Stimulated activated CD8-positive, alpha-beta memory T cell treated with anti-CD3 and anti-CD28 coated beads, Interleukin-4, amount 100 ng/mL, for 48 hours (primary cell): ENCODE data around the gene LINC01488.

Experiments
- DNase-seq: peaks from one replicate; pipeline ENCODE4 v3.0.0-alpha.2; 2020

The LINC01488 gene

GRCh38 chr11:69481393-69481844 lies at the start of gene LINC01488:
TSS of gene LINC01488 (plus strand) at chr11:69481663.
- DNase-seq, result no peak

DNA sequence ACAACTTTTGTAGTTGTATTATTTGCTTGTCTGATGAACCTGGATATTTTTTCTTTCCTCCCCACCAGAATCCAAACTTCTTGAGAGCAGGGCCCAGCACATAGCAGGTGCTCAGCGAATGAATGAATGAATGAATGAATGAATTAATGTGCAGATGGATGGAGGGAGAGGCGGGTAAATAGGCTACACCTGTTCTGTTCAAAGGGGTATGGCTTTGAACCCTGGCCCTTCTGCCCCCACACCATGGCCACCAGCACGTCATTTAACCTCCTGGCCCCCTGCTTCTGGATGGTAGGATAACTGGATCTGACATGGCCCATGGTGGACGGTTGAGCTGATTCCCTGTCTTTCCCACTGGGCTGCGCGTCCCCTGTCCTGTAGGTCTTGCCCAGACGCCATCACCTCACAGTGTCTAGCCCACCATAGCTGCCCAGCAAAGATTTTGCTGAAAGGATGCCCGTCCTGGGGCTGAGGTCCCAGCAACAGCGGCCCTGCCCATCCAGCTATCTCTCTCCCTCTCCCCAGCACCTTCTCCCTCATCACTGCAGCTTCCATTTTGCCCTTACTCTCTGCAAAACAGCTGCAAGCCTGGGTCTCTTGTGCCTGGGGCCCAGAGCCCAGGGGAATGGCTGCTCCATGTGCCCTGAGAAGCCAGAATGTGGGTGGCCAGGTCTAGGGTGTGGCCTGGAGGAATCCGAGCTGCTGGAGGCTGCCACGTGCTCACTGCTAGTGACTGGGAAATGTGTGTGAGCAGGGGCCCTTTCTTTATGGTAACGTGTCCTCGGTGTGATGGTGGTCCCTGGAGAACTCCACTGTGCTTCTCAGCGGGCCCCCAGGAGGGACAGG lies 49.3 kb upstream of the LINC01488 start:
- no peak for DNase-seq

DNA sequence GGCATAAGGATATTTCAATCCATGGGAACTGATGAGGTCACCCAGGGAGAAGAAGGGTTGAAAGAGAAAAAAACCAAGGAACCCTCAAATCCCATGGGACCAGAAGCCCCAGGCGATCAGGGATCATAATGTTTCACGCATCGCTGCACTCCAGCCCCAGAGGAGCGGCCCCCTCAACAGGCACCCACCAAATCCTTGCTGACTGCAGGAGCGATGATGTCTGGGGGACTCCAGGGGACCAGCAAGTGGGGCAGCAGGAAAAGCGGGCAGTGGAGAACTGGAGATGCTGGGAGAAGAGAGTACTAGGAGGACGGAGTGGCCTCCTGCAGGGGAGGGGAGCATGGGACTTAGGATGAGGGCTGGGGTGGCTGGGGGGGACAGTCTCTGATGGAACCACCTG lies 47.7 kb upstream of the LINC01488 start:
- no peak for DNase-seq

- DNase-seq, result no peak
These were observed 47.0 kb upstream of the LINC01488 start for GRCh38 chr11:69434471-69434931.

DNA sequence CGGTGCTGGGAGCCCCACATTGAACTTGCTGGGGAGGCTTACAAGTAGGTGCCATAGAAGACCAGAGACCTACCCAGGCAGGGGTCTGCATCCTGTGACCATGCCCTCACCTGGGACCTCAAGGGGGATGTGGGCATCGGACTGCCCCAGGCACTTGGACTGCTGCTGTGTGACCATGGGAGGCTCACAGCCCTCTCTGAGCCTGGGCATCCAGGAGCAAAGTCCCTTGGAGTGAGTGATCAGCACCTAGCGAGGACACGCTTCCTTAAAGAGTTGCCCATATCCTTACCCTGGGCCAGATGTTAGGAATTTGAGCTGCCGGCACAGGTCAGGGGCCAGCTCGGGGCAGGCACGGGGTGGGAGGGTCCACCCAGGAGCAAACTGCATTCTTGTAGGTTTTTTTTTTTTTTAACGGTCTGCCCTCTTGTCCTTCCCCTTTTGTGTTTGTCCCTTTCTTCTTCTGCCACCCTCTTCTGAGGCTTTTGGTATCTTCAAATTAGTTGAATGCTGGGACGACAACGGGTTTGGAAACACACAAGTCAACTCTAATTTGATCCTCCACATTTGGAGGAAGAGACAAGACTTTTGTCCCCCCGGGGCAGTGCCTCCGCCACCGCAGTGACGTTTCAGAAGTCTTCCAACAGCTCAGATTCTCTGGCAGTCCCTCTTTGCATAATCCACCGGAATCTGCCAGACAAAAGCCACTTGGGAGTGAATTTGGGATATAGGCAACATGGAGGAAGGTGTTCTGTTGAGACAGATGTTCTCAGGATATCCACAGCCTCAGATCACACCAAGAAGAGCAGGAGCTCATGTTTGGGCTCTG lies 46.1 kb upstream of the LINC01488 start:
- DNase-seq, result no peak

GRCh38 chr11:69436041-69436982 lies 45.2 kb upstream of the LINC01488 start:
- DNase-seq, result no peak

GRCh38 chr11:69437001-69437875 lies 44.2 kb upstream of the LINC01488 start:
- DNase-seq, result no peak

DNA sequence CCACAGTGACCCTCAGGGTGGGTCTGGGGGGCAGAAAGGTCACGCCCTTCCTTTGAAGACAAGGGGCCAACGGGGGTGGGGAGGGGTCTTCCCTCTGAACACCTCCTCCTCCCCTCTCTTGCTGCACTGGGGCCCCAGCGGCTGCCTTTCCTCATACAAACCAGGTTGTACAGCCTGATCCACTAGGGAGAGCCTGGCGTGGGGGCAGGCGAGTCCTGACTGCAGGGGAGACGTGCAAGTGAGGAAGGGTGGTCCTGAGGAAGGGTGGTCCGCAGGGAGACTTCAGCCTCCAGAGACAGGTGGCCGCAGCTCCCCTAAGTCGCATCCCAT lies 43.6 kb upstream of the LINC01488 start:
- DNase-seq, result no peak

- DNase-seq, result no peak
These were observed 43.1 kb upstream of the LINC01488 start for GRCh38 chr11:69438286-69438920.

DNA sequence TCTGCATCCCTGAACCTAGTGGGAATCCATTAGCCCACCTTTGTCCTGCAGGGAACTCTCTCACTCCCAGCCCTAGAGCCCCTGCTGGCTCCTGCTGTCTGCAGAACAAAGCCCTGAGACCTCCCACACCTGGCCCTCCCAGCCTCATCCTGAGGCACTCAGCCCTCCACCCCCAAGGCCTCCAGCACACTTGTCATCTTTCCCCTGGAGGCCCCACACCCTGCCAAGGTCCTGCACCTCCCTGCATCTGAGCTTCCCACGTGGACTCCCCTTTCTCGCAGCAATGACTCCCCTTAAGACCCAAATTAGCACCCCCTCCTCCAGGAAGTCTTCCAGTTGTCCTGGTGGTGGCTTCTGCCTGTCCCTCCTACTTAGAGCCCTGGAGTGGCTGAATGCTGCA lies 42.3 kb upstream of the LINC01488 start:
- no peak for DNase-seq

- no peak for DNase-seq
These were observed 41.6 kb upstream of the LINC01488 start for GRCh38 chr11:69439651-69440464.

- DNase-seq, result no peak
These were observed 40.6 kb upstream of the LINC01488 start for GRCh38 chr11:69440876-69441275.

DNA sequence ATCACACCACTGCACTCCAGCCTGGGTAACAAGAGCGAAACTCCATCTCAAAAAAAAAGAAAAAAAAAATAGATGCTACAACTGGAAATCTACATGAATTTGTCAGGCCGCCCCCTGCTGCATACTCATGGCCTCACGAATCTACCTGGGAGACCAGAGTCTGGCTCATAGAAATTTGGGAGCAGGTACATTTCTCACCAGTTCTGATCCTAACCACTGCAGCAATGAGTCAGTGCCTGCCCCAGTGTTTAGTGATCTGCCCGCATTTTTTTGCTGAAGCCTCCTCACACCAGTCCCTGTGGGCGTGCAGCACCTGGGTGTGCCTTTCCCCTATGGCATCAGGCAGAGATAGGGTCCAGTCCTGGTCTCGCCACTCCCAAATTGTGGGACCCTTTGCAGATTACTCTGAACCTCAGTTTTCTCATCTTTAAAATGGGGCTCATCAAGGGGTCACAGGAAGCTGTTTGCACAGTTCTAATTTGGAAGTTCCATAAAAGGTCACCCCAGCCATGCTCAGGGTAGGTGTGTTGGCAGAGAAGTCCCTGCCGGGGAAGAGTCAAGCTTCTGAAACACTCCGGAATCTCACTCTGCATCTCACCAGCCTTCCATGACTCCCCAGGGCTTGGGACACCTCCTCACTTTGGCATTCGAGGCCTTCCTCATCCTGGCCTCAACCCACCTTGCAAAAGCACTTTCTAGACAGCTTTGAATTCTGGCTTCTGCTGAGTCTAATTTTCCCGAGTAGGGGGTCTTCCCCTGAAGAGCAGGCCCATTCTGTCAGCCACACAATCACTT lies 39.3 kb upstream of the LINC01488 start:
- no peak for DNase-seq

DNA sequence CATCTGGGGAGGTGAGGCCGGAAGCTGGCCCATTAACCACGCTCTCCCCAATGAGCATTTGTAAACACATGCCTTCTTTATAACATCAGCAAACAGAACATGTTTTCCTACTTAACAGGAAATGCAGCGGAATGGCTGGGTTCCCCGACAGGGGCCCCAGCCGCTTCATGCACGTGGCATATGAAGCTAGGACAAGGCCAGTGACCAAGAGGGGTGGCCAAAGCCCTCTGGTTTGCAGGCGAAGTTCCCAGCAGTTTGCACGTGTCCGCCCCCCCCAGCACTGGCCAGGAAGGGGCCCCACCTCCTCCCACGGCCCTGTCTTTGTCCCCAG lies 38.7 kb upstream of the LINC01488 start:
- no peak for DNase-seq

DNA sequence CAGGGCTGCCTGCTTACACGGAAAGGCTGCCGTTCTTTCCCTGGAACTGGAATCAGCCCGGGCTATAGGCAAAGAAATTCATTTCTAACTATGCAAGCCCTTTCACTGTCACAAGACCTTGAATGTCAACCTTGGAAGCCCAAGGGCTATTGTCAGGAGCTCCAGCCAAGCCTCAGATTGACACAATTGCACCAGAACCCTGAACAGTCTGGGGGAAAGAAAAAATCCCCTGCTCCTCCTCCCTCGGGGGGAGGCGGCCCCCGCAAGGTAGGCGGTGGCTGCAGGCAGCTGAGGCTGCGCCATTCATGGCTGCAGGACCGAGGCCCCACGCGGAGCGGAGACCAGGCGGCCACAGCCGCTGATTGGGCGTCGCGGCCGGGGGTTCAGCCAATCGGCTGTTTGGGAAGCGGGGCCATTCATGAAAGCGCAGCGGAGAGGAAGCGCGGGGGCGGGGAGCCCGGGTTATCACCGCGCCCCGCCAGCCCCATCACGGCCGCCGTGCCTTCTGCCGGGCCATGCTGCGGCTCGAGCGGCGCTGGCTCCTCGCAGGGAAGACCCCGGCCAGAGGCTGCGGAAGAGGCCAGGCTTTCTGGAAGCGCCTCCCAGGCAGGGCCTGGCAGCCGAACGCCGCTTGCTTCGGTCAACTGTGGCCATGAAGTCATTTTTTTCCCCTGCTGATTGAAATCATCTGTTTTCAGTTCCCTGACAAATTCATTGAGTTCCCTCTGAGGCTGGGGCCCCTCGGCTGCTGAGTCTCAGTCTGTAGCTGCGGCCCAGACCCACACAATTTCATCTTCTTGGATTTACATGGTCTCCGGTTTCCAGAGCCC lies 38.1 kb upstream of the LINC01488 start:
- DNase-seq, result peak; percentile 85

GRCh38 chr11:69443968-69444364 lies 37.5 kb upstream of the LINC01488 start:
- no peak for DNase-seq

DNA sequence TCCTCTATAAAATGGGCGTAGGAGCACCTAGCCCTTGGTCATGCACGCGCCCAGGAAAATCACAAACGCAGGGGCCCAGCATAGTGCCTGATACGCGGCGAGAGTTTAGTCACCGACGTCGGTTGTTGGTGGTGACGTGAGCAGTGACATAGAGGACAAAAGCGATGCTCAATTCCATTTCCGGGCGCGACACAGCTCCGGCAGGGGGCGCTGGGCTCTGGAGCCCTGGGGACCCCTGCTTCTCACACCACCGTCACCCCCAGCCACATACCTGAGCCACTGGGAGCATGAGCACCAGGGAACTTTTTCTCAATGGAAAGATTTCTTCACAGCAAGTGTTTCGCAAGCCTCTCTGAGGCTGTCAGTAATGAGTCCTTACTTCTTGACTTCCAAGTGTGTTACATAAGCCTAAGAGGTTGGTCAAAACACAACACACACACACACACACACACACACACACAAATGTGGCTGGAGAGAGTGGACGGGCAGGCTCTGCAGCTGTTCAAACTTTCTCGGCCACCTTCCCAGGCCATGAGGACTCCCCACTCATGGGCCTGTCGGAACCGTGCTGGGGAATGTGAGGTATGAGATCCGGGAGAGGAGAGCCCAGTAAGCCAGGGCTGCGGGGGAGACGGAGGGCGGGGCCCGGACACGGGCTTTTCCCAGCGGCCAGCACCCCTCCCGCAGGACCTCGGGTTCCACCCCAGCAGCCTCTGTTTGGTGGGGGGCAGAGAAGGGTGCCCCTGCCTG lies 36.9 kb upstream of the LINC01488 start:
- peak; percentile 35 for DNase-seq

DNA sequence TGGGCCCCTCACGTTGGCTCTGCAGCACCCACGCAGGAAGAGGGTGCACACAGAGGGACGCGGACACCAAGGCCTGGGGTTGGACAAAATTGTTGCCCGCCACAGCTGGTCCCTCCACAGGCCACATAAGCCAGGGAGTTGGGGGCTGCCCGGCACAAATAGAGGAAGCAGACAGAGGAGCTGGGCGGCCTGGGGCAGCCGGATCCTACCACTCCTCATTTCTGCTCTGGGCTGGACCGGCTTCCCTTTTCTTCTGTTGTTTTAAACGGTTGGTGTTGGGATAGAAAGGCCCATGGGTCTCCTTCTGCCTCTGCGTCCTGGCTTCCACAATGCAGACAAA lies 36.4 kb upstream of the LINC01488 start:
- DNase-seq, result no peak
